Psoas muscle (tissue), 8 donors: ENCODE measurements around the gene SH3BP1. TPM values are rescaled to one million over a fixed set of nuclear protein-coding genes. Genes with fewer than 3 reads are reported as not detected.

Experiments used
- ATAC-seq, 4 donors: fragments of 200-7000 bp; cut with Tn5 transposase; one replicate each; pipeline ENCODE4 v1.9.1; 2020; ENCODE audit warnings: moderate library complexity in 3 of 4, mild to moderate bottlenecking in 2 of 4
- DNase-seq, 2 donors: peaks; one replicate each; pipeline ENCODE4 v3.0.0-alpha.2; 2020
- H3K27ac ChIP-seq: fragments of 200-600 bp; one replicate; pipeline ENCODE4 v1.8.0; 2022
- H3K27me3 ChIP-seq, 3 donors: fragments of 200-600 bp in 1 of 3; one replicate each; pipeline versions ENCODE4 v1.6.1 to v1.8.0; 2013 to 2022; ENCODE audit warnings: low read length in 2 of 3, mild to moderate bottlenecking in 2 of 3, moderate library complexity in 1 of 3; ENCODE audit not compliant: insufficient read depth in 3 of 3
- H3K36me3 ChIP-seq, 2 donors: fragments of 200-600 bp in 1 of 2; one replicate each; pipeline versions ENCODE4 v1.6.1 to v1.8.0; 2013 to 2022; ENCODE audit warnings: low read depth in 1 of 2, mild to moderate bottlenecking in 1 of 2, moderate library complexity in 1 of 2; ENCODE audit not compliant: insufficient read depth in 1 of 2
- H3K4me1 ChIP-seq: fragments of 200-600 bp; one replicate; pipeline ENCODE4 v1.8.0; 2022
- H3K4me3 ChIP-seq: fragments of 200-600 bp; one replicate; pipeline ENCODE4 v1.8.0; 2022; ENCODE audit warnings: mild to moderate bottlenecking
- H3K9me3 ChIP-seq: fragments of 200-600 bp; one replicate; pipeline ENCODE4 v1.8.0; 2022
- CTCF ChIP-seq: fragments of 200-600 bp; IDR thresholded peaks from one replicate; pipeline ENCODE4 v1.8.0; 2022; ENCODE audit warnings: antibody characterized with exemption
- WGBS, 3 donors: extraction: QIAGEN DNeasy Blood & Tissue Kit; methylation state at CpG; one replicate each; pipeline versions ENCODE4 v1.1.6 to v1.1.7; 2013; 5-methylcytosine and 5-hydroxymethylcytosine counted together
- intact Hi-C, 2 donors: fragments of 100-400 bp; cut with DNase I; formaldehyde crosslinking; loops; one replicate each; pipeline versions ENCODE4 v1.11.0 to v1.14.2; 2022
- polyA plus RNA-seq, 3 donors: library from polyadenylated mRNA; stranded (reverse); fragments of 200-250 nt; gene quantifications; one replicate each; pipeline ENCODE4 v1.2.3, GENCODE V29; 2013
- total RNA-seq, 4 donors: library from RNA; stranded (reverse); fragmentation: NEBNext Ultra II Directional in 2 of 4; extraction: Animal tissue kit (Norgen Biotek cat#: 25700) in 2 of 4; gene quantifications; one replicate each; pipeline versions ENCODE4 v1.2.1 to v1.2.4, GENCODE V29; 2021 to 2023
- donor health status: healthy with polysubstance abuse.
- donor health status: DM: no; HTN: no; CAD: no; lungs with moderate emphysema.
- donor health status: Bipolar disorder and iron deficiency.
- donor health status: healthy.
- donor health status: DM: yes; HTN: yes; CAD: no.
- donor health status: DM: no; HTN: no; CAD: no.
- donor health status: DM: no; HTN: no; CAD: no.
- donor health status: DM: yes; HTN: yes; CAD: no.

The SH3BP1 gene
- total and polyA plus RNA-seq, 7 donors, result 0.20 to 2.4 (median 1.4) TPM

GRCh38 chr22:37640591-37641560, 1.4 kb downstream of the SH3BP1 start:
- no peak for TF ChIP-seq CTCF
- no peaks in the 10 kb centered on the region for H3K36me3 ChIP-seq
- peaks cover 0 to 10% (median 0%) of the 10 kb centered on the region in 3 donors for H3K27me3 ChIP-seq
- no peaks in the 10 kb centered on the region for H3K4me1 ChIP-seq
- intact Hi-C loops, result loop anchor here in 1 of 2 donors (5.0 kb wide), 1 partner anchor 151 kb away; no protein-coding TSS in a partner anchor
- whole genome bisulfite sequencing, 3 donors, result 82 to 88% (median 86%) methylated on average over 21 to 24 of the region's 24 CpGs
- ATAC-seq (no peak), DNase-seq (no peak)
- H3K4me3 ChIP-seq, result peak overlapping the region; percentile 59
- no peak overlapping the region for H3K27ac ChIP-seq
- H3K9me3 ChIP-seq, result no peaks in the 10 kb centered on the region

- intact Hi-C loops, result loop anchor here in 1 of 2 donors (5.0 kb wide), 1 partner anchor 151 kb away; no protein-coding TSS in a partner anchor
- ATAC-seq (no peak), DNase-seq (no peak)
- H3K4me1 ChIP-seq, result no peaks in the 10 kb centered on the region
- TF ChIP-seq CTCF, result no peak
- WGBS, 3 donors, result 92 to 97% (median 93%) methylated on average over 5 of the region's 5 CpGs
- no peak overlapping the region for H3K4me3 ChIP-seq
- H3K9me3 ChIP-seq, result no peaks in the 10 kb centered on the region
- H3K36me3 ChIP-seq, result no peaks in the 10 kb centered on the region
- H3K27me3 ChIP-seq, result peaks cover 0 to 10% (median 0%) of the 10 kb centered on the region in 3 donors
- no peak overlapping the region for H3K27ac ChIP-seq
These were observed 2.1 kb downstream of the SH3BP1 start for GRCh38 chr22:37641561-37641949.

- Histone ChIP-seq H3K27ac (no peak overlapping the region), H3K4me1 (no peaks in the 10 kb centered on the region), H3K9me3 (no peaks in the 10 kb centered on the region), H3K4me3 (no peak overlapping the region), H3K27me3 (peaks cover 0 to 10% (median 0%) of the 10 kb centered on the region in 3 donors), H3K36me3 (no peaks in the 10 kb centered on the region)
- intact Hi-C loops, result loop anchor here (1.0 to 5.0 kb wide), 4 partner anchors 37 to 149 kb away; no protein-coding TSS in a partner anchor
- ATAC-seq (peak; percentile 86 to 91 (median 90)), DNase-seq (peak; percentile 87 to 93)
- peak; percentile 95 for TF ChIP-seq CTCF
- WGBS, 3 donors, result 28 to 31% (median 30%) methylated on average over 9 of the region's 9 CpGs
These were observed 3.9 kb downstream of the SH3BP1 start for GRCh38 chr22:37643225-37643847.

GRCh38 chr22:37647317-37647716, 7.8 kb downstream of the SH3BP1 start:
- Histone ChIP-seq H3K36me3 (no peaks in the 10 kb centered on the region), H3K4me1 (no peaks in the 10 kb centered on the region), H3K4me3 (no peak overlapping the region), H3K27me3 (no peaks in the 10 kb centered on the region), H3K27ac (no peak overlapping the region), H3K9me3 (no peaks in the 10 kb centered on the region)
- intact Hi-C loops, result no loop called here
- TF ChIP-seq CTCF, result no peak
- DNase-seq (no peak), ATAC-seq (no peak)
- 95 to 98% (median 97%) methylated on average over 9 of the region's 9 CpGs for WGBS, 3 donors
